Measurements from ENCODE around the gene ATP8B4.

DNA sequence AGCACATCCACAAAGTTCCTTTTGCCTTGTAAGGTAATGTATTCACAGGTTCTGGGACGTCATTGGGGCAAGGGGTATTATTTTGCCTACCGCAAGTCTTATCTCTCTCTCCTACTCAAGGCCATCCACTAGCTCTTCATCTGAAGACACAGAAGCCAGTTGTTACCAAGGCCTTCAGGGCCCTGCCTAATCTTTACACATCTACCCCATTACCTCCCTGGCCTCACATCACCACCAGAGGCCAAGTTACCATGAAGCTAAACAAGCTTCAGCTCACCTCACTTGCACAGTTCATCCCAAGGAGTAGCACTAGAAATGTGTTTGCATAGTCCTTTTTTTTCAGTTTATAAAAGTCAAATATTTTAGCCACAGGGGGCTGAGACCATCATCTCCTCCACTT, 34.1 kb downstream of the ATP8B4 start:
- TF ChIP-seq, protein P1, sequence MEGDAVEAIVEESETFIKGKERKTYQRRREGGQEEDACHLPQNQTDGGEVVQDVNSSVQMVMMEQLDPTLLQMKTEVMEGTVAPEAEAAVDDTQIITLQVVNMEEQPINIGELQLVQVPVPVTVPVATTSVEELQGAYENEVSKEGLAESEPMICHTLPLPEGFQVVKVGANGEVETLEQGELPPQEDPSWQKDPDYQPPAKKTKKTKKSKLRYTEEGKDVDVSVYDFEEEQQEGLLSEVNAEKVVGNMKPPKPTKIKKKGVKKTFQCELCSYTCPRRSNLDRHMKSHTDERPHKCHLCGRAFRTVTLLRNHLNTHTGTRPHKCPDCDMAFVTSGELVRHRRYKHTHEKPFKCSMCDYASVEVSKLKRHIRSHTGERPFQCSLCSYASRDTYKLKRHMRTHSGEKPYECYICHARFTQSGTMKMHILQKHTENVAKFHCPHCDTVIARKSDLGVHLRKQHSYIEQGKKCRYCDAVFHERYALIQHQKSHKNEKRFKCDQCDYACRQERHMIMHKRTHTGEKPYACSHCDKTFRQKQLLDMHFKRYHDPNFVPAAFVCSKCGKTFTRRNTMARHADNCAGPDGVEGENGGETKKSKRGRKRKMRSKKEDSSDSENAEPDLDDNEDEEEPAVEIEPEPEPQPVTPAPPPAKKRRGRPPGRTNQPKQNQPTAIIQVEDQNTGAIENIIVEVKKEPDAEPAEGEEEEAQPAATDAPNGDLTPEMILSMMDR (IDR thresholded peaks at IDR 0.05) = no peak
- TF ChIP-seq POLR2A (IDR thresholded peaks at IDR 0.05) (no peak), POLR2AphosphoS5 (IDR thresholded peaks at IDR 0.05) (no peak)

Measured in prostate gland (tissue), 2 donors.